HG02970 (cell line): ENCODE measurements around the gene DVL3.
"Not testable (repeated sequence)": the region's sequence is repeated elsewhere in the genome, so short reads cannot be mapped to it uniquely, and the experiment has no call there.

Source experiments
- ATAC-seq: cut with Tn5 transposase; IDR thresholded peaks from one replicate; pipeline ENCODE4 v1.9.1; 2021; ENCODE audit warnings: mild to moderate bottlenecking, moderate library complexity, moderate number of reproducible peaks; ENCODE audit not compliant: unreplicated experiment, low FRiP score

The DVL3 gene

DNA sequence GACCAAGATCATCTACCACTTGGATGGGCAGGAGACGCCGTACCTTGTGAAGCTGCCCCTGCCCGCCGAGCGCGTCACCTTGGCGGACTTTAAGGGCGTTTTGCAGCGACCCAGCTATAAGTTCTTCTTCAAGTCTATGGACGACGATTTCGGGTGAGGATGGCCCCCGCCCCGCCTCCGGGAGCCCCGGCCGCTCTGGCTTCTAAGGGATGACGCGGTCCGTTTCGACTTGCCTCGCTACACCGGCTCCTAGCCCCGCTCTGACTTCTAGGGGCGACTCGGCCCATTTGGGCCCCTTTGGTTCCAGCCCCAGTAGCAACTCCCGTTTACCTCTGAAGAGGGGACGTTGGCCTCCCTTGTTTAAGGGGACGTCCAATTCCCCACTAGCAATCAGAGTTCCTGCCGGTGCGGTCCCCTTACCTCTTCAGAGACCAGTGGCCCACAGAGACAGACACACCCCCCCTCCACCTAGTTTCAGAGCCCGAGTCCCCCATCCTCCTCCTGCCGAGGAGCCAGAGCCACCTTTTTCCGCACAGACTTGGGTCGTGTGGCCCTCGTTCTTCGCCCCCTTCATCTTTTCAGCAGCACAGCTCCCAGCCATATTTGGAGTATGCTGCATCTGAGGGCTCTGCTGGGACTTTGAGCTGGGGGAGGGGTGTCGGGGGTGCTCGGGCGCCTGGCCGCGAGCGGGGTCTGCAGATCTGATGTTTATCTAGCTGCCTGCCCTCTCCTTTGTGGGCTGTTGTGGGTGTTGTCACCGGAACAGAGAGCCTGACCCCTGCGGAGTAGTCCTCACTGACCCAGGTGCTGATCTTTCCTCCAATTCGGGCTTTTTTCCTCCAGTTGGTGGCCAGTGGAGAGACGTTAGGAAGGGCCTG lies 706 bp downstream of the DVL3 start:
- peak; percentile 20 for ATAC-seq

DNA sequence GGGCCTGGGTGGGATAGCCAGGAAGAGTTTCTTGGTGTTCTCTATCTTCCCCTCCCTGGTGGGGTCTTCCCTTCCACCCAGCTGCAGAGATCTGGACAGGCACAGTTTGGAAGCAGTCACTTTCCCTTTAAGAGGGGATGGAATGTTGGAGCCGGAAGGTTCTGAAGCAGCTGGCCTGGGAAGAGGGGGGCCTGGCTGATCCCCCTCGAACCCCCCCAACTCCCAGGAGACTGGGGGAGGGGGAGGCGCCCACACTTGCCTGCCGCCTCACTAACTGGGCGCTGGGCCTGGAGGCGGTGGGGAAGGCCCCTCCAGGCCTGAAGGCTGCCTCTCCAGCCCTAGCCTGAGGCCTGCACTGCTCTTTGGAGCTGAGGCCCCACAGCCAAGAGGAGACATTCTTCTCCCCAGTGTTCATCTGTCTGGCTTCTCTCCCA lies 1.4 kb downstream of the DVL3 start:
- ATAC-seq, result no peak

DNA sequence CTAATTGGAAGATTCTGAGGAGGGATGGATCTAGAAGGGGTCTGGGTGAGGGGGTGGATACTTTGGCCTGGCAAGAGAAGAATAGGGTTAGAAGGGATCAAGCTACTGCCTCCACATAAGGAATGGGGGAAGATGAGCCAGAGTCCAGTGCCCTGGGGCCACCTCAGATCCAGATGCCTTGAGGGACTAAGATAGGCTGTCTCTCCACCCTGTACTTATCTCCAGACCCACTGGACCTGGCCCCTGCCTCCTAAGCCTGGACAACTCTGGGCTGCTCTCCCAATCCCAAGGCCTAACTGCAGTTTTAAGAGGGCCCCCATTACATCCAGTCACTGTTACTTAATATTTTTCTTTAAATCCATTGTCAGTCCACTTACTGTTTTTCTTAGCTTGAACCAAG lies 2.0 kb downstream of the DVL3 start:
- no peak for ATAC-seq

DNA sequence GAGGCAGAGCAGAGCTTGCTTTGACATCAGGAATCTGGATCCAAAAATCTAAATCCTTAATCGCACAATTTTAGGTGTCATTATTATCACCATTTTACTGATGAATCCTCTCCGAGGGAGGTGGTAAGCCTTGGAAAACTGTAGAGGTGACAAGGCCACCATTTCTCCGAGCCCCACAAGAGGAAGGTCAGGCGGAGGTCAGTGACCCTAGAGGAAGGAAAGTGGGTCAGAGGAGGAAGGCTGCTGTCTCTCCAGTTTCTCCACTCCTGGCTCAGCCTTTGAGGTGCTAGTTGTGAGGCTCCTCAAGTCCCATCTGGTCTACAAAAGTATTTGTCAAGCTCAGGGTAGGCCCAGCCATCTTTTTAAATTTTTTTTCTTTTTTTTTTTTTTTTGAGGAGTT lies 3.2 kb downstream of the DVL3 start:
- no peak for ATAC-seq

DNA sequence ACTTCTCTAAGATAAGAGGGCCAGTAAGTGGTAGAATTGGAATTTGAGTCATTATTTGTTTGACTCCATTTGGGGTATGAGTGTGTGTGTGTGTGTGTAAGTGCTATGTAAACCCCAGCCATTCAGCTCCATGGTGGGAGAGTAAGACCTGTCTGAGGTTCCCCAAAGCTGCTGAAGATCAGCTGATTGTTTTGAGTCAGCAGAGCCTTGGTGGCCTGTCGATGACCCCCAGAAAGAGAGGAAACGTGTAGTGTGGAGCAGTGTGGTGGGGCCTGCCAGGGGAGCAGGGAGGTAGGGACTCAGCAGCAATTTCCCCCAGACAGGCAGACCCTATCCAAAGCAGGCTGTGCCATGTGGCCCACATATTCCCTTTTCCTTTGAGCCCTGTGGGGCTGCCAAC lies 5.3 kb downstream of the DVL3 start:
- no peak for ATAC-seq

DNA sequence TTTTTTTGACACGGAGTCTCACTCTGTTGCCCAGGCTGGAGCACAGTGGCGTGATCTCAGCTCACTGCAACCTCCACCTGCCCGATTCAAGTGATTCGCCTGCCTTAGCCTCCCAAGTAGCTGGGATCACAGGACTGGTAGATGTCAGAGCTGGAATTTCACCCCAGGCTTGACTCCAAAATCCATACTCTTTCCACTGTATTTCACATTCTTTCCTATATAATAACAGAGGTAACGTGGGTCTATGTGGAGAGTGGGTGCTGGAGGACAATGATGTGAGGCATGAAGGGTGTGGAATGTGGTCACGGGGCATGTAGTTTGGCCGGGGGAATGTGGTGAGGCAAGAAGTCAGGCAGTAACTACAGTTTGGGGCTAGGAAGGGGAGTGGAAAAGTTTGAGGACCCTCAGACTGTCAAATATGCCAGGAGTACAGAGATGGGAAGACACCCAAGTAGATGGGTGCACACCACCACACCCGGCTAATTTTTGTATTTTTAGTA lies 7.4 kb downstream of the DVL3 start:
- not testable (repeated sequence) for ATAC-seq

DNA sequence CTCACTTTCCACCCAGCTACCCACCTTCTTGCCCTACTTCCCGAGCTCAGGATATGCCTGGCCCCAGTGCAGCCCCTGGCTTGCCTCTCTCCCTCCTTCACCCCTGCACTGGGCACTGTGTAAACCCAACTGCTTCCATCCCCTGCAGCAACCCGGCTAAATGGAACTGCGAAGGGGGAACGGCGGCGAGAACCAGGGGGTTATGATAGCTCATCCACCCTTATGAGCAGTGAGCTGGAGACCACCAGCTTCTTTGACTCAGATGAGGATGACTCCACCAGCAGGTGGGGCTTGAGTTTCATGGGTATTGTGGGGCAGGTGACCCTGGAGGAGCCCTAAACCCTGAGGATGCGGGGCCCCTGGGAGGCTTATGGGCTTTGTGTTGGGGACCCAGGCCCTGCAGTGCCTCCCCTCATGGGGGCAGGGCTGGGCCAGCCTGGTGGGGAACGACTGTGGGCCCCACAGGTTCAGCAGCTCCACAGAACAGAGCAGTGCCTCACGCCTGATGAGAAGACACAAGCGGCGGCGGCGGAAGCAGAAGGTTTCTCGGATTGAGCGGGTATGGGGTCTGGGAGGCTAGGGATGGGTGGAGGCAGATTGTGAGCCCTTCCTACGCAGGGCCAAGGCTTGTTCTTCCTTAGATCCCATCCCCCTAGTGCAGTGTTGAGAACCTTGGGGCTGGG lies 9.6 kb downstream of the DVL3 start:
- ATAC-seq, result no peak

DNA sequence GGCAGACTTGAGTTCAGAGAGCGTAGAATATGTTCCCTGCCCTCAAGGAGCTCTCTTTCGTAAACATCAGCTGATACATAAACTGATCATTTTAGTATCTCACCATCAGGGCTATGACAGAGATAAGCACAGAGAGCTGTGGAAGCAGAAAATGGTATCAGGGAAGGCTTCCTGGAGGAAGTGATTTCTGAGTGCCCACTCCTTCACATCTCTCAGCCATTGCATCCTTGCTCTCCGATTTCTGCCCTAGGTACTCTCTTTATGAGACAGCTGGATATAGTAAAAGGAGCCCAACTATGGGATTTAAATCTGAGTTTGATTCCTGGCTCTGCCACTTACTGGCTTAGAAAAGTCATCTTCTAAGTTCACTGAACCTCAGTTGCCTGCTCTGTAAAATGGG lies 10.4 kb downstream of the DVL3 start:
- ATAC-seq, result no peak

DNA sequence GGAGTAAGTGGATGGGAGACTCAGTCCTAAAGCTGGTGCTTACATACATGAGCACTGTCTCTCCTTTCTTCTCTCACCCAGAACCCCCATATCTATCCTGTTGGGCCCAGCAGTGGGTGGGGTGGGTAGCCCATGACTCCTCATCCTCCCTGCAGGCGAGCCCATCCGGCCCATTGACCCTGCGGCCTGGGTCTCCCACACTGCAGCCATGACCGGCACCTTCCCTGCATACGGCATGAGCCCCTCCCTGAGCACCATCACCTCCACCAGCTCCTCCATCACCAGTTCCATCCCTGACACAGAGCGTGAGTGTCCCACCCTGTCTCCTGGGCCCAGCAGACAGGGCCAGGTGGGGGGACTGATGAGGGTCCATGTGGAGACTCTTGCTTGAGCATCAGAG lies 11.5 kb downstream of the DVL3 start:
- no peak for ATAC-seq

DNA sequence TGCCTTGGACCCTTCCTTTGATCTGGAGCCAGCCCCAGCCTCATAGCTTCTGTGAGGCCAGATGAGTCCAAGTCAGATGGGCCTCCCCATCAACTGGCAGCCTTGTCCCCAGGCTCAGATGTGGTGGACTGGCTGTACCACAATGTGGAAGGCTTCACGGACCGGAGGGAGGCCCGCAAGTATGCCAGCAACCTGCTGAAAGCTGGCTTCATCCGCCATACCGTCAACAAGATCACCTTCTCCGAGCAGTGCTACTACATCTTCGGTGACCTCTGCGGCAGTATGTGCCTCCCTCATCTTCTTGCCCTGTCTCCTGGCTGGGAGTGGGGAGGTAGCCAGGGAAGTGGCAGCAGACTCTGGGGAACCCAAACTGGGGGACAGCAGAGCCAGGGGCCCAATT lies 12.6 kb downstream of the DVL3 start:
- ATAC-seq, result no peak

DNA sequence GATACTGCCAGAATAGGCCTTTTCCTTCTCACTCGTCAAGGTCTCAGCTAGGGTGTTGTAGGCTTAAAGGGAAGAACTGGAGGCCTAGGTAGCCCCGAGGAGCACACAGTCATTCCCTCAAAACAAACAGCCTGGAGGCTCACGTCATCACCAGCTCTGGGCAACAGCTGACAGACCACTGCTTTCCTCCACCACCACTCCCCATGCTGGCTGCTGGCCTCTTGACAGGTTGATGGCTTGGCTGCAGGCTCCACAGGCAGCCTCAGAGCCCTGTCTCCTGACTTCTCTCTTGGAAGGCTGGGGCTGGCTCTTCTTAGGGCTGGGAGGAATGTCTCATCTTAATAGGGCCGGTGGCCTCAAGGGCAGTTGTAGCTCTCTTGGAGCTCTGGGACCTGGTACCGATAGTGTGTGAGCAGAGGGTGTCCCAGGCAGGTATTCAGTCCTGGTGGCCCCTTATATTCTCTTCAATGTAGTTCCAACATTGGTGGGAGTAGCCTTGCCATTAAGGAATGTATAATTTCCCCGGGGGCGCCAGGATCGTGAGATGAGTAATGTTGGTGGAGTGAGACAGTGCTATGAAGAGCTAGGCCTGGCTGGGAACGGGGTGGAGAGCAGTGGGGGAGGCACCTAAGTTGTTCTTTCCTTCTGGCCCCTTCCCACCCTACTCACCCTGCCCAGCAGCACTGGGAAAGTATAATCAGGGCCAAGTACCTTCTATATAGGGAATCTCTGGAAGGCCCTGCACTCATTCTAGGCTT lies 13.4 kb downstream of the DVL3 start:
- no peak for ATAC-seq

DNA sequence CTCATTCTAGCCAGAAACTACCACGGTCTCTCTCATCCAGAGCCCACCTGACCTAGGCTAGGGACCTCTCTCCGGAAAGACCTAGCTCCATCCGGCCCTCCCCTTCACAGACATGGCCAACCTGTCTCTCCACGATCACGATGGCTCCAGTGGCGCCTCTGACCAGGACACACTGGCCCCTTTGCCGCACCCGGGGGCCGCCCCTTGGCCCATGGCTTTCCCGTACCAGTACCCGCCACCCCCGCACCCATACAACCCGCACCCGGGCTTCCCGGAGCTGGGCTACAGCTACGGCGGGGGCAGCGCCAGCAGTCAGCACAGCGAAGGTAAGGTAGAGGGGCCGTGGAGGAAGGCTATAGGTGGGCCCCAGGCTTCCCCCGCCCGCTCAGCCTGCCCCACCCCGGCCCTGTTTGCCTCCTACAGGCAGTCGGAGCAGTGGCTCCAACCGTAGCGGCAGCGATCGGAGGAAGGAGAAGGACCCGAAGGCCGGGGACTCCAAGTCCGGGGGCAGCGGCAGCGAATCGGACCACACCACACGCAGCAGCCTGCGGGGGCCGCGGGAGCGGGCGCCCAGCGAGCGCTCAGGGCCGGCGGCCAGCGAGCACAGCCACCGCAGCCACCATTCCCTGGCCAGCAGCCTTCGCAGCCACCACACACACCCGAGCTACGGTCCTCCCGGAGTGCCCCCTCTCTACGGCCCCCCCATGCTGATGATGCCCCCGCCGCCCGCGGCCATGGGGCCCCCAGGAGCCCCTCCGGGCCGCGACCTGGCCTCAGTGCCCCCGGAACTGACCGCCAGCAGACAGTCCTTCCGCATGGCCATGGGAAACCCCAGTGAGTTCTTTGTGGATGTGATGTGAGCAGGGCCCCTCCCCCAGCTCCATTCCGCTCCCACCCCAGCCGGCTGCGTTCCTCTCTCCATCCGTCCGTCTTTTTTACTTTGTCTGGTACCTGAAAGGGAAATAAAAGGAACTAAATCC lies 15.0 kb downstream of the DVL3 start:
- ATAC-seq, result no peak

DNA sequence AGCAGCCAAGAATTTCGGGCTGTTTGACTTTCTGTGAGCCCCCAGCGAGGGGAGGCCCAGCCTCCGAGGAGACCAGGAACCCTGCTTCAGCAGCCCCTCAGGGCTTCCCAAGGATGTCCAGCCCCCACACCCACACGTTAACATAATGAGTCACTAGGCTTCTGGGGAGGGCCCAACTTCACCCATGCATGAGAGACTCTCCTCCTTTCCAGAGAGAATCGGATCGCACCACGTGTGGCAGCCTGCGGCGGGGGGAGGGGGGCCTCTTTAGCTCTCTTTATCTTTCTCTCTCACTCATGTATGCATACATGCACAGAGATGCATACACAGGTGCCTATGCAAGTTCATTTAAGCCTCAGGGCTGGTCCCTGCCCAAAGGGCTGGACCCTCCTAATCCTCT lies 16.4 kb downstream of the DVL3 start:
- no peak for ATAC-seq

DNA sequence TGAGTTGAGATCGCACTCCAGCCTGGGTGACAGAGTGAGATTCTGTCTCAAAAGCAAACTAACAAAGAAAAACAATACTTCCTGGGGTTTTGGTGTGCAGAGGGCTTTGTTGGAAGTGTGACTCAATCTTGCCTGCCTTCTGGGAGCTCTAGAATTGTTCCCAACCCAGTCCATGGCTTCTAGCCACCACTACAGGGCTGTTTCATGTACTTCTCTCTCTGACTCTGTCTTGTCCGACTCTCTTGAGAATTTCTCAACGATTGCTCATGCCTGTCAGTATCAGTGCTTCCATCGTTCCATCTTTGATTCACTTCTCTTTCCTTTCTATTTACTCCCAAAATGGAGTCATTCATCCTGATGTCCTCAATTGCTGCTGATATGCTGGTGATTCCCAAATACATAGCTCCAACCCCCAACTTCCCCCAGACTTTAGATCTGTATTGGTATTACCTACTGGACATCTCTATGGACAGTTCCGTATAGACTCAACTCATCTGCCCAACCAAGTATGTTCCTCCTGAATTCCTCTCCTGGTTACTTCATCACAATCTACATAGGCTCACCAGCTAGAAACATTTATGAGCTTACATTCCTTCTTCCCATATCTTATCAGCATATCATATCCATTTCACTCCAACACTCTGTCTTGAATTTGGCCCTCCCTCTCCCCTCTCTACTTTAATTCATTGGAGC lies 17.6 kb downstream of the DVL3 start:
- ATAC-seq, result no peak

DNA sequence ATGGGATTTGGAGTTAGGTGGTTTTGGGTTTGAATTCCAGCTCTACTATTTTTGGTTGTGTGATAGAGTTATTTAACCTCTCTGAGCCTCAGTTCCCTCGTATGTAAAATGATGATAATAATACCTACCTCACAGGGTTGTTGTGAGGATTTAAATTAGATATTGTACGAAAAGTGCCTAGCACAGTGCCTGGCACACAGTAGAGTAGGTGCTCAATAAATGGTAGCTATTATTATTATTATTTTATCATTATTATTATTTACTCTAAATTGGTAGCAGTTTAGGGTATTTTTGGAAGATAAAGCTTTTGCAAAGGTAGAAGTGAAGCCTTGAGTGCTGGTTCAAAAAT lies 18.2 kb downstream of the DVL3 start:
- ATAC-seq, result no peak

DNA sequence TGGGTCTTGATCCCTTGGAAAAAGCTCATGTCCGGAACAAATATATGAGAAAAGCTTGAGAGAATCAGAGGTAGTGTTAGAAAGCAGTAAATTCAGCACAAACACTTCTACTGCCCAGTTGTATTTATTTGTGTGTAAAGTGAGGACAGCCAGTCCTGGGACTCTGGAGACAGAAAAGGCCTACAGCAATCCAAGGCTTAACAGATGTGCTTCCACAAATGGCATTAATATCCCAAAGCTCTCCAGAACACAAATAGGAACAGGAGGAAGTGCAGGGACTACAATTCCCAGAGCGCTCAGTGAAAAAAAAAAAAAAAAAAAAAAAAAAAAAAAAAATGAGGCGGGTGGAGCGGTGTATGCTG lies 19.1 kb downstream of the DVL3 start:
- no peak for ATAC-seq

DNA sequence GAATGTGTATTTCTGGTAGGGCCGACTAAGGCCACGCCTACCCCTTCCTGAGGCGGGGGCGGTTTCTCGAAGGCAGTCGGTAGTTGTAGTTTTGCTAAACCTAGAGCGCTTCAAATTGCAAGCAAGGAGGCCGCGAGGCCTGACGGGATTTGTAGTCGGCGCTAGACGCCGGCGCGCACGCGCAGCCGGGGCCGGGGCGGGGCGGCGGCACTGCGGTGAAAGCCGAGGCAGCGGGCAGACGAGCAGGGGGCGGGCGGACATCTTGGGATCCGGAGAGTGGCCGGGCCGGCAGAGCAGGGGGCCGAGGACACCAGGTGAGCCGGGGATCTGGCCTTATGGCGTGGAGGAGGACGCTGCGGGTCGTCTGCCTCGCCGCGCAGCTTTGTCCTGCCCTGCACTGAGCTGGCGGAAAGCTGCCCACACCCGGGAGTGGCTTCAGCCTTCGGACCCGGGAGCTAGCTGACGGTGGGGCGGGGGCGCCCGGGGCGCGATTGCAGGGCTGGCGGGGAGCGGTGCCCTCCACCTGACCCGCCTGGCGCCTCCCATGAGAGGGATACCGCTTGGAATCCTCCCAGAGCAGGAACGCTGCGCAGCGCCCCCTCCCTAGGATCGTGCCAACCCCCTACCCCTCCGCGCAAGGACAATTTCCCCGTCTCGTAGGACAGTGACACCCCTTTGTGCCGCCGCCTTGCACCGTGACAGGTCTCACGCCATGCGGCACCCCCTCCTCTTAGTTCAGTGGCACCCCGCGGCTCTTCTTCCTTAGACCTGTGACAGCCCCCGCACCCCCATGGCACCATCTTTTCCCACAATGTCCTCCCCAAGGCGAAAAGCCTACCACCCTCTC lies 19.7 kb downstream of the DVL3 start, which contains the start of gene AP2M1:
Gene AP2M1 (plus strand): TSS at position 210 of the 847 bp plus-strand sequence. CDS start 2,139 bp downstream, outside the sequence.
- ATAC-seq, result peak; percentile 94

DNA sequence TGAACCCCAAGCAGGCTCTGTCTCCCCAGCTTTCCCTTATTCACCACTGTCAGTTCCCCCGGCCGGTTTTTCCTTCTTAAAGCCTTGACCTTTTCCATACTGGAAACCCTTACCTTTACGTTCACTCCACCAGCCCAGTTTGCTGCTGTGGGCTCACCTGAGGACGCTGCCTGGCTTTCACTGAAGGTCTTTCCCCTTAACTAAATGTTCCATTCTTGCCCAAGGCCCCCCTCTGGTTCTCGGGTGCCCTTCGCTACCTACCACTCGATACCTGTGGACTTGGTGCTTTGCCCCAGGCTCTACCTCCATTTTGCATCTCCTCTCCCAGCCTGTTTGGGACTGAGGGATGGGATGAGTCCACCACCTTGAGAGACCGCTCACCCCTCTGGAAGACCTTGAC lies 20.3 kb downstream of the DVL3 start:
- ATAC-seq, result no peak
